Measurements from ENCODE around the gene PPP3R1.

Gene PPP3R1

GRCh38 chr2:68169308-68169707, 83.0 kb downstream of the PPP3R1 start:
- Histone ChIP-seq H3K4me3 (replicated peaks; ENCODE audit: low read depth, low read length) (no peak overlapping the region), H3K36me3 (ENCODE audit: control insufficient read depth, insufficient read depth, low read length) (peaks cover 7% of the 10 kb centered on the region)

GRCh38 chr2:68167186-68167585, 85.1 kb downstream of the PPP3R1 start:
- no peak for TF ChIP-seq CTCF (IDR thresholded peaks at IDR 0.05; ENCODE audit: insufficient read depth, low read length, poor library complexity, severe bottlenecking)
- no peaks in the 10 kb centered on the region for H3K27me3 ChIP-seq (replicated peaks; ENCODE audit: control insufficient read depth, insufficient read depth, low read length)
- peaks cover 7% of the 10 kb centered on the region for H3K36me3 ChIP-seq (ENCODE audit: control insufficient read depth, insufficient read depth, low read length)
- no peak overlapping the region for H3K4me3 ChIP-seq (replicated peaks; ENCODE audit: low read depth, low read length)
- no peak for DNase-seq (ENCODE audit: extremely low read depth, insufficient read length)

More at GRCh38 chr2:68169308-68169707, 83.0 kb downstream of the PPP3R1 start:
- no peaks in the 10 kb centered on the region for H3K27me3 ChIP-seq (replicated peaks; ENCODE audit: control insufficient read depth, insufficient read depth, low read length)
- DNase-seq (ENCODE audit: extremely low read depth, insufficient read length), result no peak
- TF ChIP-seq CTCF (IDR thresholded peaks at IDR 0.05; ENCODE audit: insufficient read depth, low read length, poor library complexity, severe bottlenecking), result peak; percentile 10

GRCh38 chr2:68163641-68164040, 88.7 kb downstream of the PPP3R1 start:
- no peak for DNase-seq (ENCODE audit: extremely low read depth, insufficient read length)
- no peak for TF ChIP-seq CTCF (IDR thresholded peaks at IDR 0.05; ENCODE audit: insufficient read depth, low read length, poor library complexity, severe bottlenecking)
- Histone ChIP-seq H3K4me3 (replicated peaks; ENCODE audit: low read depth, low read length) (no peak overlapping the region), H3K36me3 (ENCODE audit: control insufficient read depth, insufficient read depth, low read length) (peaks cover 6% of the 10 kb centered on the region), H3K27me3 (replicated peaks; ENCODE audit: control insufficient read depth, insufficient read depth, low read length) (no peaks in the 10 kb centered on the region)

- peaks cover 3% of the 10 kb centered on the region for H3K36me3 ChIP-seq (ENCODE audit: control insufficient read depth, insufficient read depth, low read length)
- no peak for TF ChIP-seq CTCF (IDR thresholded peaks at IDR 0.05; ENCODE audit: insufficient read depth, low read length, poor library complexity, severe bottlenecking)
- peak overlapping the region; percentile 77 for H3K4me3 ChIP-seq (replicated peaks; ENCODE audit: low read depth, low read length)
- no peak for DNase-seq (ENCODE audit: extremely low read depth, insufficient read length)
- H3K27me3 ChIP-seq (replicated peaks; ENCODE audit: control insufficient read depth, insufficient read depth, low read length), result no peaks in the 10 kb centered on the region
Observed at GRCh38 chr2:68158134-68158447, 94.2 kb downstream of the PPP3R1 start.

GRCh38 chr2:68157402-68158133, 94.8 kb downstream of the PPP3R1 start, which contains the start of gene PNO1:
Gene PNO1 (plus strand): TSS chr2:68157888. CDS start chr2:68157935, 47 bp downstream.
- Histone ChIP-seq H3K36me3 (ENCODE audit: control insufficient read depth, insufficient read depth, low read length) (peaks cover 3% of the 10 kb centered on the region), H3K4me3 (replicated peaks; ENCODE audit: low read depth, low read length) (peak within 1 kb of the TSS; percentile 77), H3K27me3 (replicated peaks; ENCODE audit: control insufficient read depth, insufficient read depth, low read length) (no peaks in the 10 kb centered on the region)
- DNase-seq (ENCODE audit: extremely low read depth, insufficient read length), result peak; percentile 91
- TF ChIP-seq CTCF (IDR thresholded peaks at IDR 0.05; ENCODE audit: insufficient read depth, low read length, poor library complexity, severe bottlenecking), result no peak

Data from GM06990 (cell line).